GM21723 (cell line): ENCODE results near the gene TIMP2.

ENCODE experiments used
- ATAC-seq: cut with Tn5 transposase; IDR thresholded peaks from one replicate; pipeline ENCODE4 v1.9.1; 2021; ENCODE audit warnings: mild to moderate bottlenecking, moderate library complexity; ENCODE audit not compliant: unreplicated experiment

Gene TIMP2

DNA sequence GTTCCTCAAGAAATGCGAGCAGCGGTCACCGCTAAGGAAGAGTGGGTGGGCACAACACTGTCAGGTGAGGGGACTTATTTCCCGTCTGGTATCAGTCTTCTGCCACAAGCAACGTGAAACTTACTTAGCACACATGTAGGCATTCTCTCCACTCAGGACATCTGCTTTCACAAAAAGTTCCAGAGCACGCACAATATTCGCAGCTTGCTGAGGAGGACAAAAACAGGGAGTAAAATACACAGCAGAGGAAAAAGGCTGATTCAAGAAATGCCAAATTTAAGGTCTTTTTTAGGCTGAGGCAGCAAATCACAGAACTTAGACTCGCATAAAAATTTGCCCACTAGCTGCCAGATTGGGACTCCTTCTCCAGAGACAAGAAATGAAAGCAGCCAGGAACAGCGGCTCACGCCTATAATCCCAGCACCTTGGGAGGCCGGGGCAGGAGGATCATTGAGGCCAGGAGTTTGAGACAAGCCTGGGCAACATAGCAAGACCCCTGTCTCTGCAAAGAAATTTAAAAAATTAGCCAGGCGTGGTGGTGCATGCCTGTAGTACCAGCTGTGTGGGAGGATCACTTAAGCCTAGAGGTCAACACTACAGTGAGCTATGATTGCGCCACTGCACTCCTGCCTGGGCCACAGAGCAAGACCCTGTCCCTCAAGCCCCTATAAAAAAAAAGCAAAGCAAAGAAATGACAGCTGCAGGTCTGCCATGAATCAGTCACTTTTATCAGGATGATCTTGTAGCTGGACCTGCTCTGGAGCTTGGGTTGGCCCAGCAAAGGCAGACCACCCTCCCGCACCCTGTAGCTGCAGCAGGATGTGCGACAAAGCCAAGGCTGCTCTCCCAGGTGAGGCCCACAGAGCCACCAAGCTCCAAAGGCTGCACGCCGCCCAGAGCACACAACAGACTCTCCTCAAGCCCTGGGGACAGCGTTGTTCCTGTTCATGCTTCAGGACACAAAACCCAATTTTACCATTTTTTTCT, 105.1 kb downstream of the TIMP2 start:
- no peak for ATAC-seq

DNA sequence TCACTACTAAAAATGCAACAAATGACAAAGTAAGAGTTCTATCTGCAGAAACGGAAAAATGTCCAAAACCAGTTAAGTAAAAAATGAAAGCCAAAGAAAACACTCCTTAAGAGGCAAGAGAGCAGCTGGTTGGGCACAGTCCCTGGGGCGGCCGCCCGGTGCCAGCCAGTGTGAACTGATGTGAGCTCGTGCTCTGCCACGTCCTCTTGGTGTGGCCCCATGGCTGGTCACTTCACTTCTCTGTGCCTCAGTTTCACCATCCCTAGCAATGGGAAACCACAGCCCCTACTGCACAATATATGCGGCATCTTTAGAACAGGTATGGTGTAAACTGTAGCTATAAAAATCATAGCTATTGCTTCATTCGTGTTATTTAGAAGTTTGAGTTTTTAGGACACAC, 105.8 kb downstream of the TIMP2 start:
- ATAC-seq: no peak

DNA sequence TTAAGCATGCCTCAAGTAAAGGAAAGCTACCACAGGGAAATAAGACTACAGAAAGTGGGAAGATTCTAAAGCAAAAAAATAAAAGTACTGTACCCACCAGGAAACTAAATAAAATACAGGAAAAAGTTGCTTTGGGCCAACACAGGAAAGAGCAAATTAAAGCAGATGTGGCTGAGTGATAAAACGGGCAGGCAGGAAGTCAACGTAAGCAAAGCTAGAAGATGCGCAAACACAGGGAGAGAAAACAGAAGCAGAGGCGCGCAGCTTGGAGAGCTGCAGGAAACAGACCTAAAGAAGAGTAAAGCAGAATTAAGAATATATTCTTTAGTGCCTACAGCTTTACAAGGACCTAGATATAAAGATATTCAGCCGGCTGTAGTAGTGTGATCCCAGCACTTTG, 106.3 kb downstream of the TIMP2 start:
- ATAC-seq: no peak

DNA sequence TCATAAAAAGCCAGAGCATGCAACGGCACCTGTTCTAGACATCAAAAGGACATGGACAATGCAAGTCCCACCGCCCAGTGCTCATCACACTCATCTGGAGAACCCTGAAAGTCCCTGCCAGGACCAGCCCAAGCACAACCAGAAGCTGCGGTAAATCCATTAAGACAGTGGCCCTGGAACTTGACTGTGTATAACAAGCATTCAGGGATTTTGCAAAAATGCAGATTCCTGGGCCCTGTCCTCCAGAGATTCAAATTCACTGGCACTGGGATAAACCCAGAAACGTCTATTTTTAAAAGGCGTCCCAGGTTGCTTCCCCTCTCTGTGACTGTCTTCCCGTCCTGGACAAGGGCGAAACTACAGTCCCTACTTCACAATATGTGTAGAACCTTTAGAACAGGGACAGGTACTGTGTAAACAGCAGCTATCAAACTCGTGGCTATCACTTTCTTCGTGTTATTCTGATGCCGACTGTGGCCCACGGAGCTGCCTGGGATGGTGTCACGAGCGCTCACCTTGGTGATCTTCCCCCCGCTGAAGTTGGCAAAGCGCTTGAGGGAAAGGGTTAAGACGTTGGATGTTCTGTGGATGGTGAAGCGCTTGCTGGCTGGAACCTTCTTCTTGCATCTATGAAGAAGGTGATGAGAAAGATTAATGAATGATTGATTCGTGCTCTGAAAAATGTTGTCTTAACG, 106.9 kb downstream of the TIMP2 start:
- no peak for ATAC-seq

DNA sequence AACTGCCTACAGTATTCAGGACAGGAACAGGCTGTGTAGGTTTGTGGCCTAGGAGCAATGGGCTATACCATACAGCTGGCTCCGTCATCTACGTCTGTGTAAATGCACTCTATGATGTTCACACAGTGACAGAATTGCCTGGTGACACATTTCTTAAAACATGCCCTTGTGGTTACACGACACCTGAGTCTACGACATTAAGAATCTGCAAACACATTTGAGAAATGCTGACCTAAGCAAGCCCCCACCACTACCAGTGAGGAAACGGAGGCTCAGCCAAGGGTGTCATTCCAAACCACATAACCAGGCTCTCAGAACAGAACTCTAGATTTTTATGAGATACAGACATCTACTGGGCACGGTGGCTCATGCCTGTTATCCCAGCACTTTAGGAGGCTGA, 108.1 kb downstream of the TIMP2 start:
- no peak for ATAC-seq

GRCh38 chr17:78815696-78816095, 109.5 kb downstream of the TIMP2 start:
- no peak for ATAC-seq

- ATAC-seq: no peak
Measured at GRCh38 chr17:78812855-78813254, 112.3 kb downstream of the TIMP2 start.

GRCh38 chr17:78808163-78808562, 117.0 kb downstream of the TIMP2 start:
- no peak for ATAC-seq

GRCh38 chr17:78806451-78806850, 118.7 kb downstream of the TIMP2 start:
- ATAC-seq: no peak

GRCh38 chr17:78805301-78805700, 119.9 kb downstream of the TIMP2 start:
- ATAC-seq: no peak

DNA sequence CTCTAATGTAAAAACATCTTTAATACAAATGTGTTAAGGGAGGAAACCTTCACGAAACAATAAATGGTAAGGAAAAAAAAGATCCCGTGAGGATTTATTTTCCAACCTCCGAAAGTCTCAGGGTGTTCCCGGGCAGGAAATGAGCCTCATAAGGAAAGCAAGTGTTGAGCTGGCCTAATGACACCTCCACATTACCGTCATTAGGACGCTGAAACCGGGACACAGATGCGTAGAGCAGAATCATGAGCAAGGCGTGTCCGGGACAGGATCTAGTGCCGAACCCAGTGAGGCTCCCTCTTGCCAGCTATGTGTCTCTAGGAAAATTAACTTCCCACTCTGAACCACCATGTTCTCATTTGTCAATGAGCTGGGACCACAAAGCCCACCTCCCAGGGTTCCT, 120.4 kb downstream of the TIMP2 start:
- no peak for ATAC-seq

DNA sequence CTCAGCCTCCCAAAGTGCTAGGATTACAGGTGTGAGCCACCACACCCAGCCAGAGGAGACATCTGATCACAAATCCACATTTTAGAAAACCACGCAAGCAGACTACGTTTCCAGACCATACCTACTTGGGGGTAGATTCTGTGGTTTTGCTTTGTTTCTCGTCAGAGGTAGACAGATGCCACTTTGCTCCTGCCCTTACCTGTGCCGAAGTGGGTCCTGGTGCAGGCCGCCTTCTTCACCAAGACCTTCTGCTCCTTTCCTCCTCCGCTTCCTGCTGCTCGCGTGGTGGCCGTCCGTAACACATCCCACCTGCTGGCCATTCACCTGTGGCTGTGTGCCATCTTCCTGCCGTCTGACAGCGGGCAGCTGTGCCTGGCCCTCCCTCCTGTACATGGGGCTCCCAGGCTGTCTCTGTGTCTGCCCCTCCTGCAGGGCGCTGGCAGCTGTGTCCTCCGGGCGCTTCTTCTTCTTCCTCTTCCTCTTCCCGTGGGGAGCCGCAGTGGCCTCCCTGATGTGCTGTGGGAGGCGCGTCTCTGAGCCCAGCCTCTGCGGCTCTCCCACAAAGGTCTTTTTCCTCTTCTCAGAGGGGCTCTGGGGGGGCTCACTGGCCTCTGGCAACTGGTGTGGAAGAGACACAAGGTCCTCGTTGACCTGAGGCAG, 121.9 kb downstream of the TIMP2 start:
- ATAC-seq: no peak
